Stimulated activated CD4-positive, alpha-beta T cell treated with anti-CD3 and anti-CD28 coated beads, TNF-alpha, amount 100 ng/mL, for 24 hours (primary cell): Measurements from ENCODE around the gene TNFRSF9.
A peak's percentile ranks its signal among the peaks of the same experiment; 100 is the strongest.
"Not testable (repeated sequence)": the region's sequence is repeated elsewhere in the genome, so short reads cannot be mapped to it uniquely, and the experiment has no call there.

Experiments used
- DNase-seq, 3 experiments: peaks; one replicate each; pipeline ENCODE4 v3.0.0-alpha.2; 2020; ENCODE audit warnings: low read depth in 3 of 3

TNFRSF9 gene

GRCh38 chr1:7921796-7922195 is 18.8 kb downstream of the TNFRSF9 start:
- no peak for DNase-seq

- DNase-seq: no peak
These were observed 20.8 kb downstream of the TNFRSF9 start for GRCh38 chr1:7919880-7920279.

DNA sequence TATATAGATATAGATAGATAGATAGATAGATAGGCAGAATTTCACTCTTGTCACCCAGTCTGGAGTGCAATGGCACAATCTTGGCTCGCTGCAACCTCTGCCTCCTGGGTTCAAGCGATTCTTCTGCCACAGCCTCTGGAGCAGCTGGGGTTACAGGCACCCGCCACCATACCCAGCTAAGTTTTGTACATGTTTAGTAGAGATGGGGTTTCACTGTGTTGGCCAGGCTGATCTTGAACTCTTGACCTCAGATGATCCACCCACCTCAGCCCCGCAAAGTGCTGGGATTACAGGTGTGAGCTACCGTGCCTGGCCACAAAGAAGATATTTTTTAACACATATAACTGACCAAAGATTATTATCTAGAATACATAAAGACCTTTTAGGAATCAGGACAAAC is 22.7 kb downstream of the TNFRSF9 start:
- DNase-seq: not testable (repeated sequence)

- DNase-seq: no peak
These were observed 24.2 kb downstream of the TNFRSF9 start for GRCh38 chr1:7916501-7916830.

GRCh38 chr1:7915826-7916500 is 24.7 kb downstream of the TNFRSF9 start:
- DNase-seq: peak in 1 of 3 experiments; percentile 37

GRCh38 chr1:7912743-7913557 is 27.7 kb downstream of the TNFRSF9 start:
- DNase-seq: no peak

DNA sequence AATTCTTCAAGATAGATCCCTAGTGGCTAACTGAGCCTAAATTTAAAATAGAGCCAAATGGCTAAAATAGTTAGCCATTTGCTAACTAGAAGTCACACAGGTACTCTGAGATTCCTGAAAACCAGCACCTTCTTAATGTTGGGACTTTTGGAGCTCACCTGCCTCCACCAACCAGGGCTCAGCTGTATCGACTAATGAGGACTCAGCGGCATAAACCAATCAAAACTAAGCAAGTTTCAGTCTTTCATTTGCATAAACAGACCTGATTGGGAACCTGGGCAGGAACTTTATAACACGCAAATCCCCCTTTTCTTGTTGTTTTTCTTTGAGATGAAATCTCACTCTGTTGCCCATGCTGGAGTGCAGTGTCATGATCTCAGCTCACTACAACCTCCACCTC is 28.5 kb downstream of the TNFRSF9 start:
- no peak for DNase-seq

GRCh38 chr1:7905262-7905661 is 35.4 kb downstream of the TNFRSF9 start:
- no peak for DNase-seq

DNA sequence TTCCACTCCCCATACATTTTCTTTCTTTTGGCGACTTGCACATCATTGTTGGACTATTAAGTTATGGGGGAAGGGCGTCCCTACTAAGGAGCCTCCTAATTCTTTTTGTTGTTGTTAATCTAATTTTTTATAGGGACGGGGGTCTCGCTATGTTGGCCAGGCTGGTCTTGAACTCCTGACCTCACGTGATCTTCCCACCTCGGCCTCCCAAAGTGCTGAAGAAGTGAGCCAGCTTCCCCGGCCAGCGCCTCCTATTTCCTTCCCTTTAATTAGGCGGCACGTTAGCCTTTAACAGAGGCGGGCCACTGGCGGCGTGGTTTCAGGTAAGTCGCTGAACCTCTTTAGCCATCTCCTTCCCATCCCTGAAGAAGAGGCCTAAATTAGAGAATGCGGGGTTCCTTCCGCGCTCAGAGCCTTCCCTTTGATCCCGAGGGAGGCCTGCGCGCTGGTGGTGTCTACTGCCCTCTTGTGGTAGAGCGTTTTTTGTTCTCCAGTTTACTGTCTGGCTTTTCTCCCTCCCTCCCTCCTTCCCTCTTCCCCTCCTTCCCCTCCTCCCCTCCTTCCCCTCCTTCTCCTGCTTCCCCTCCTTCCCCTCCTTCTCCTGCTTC is 38.1 kb downstream of the TNFRSF9 start:
- DNase-seq: peak; percentile 40 to 54 (median 51)

GRCh38 chr1:7899741-7900140 is 40.9 kb downstream of the TNFRSF9 start:
- DNase-seq: no peak

- no peak for DNase-seq
These were observed 41.7 kb downstream of the TNFRSF9 start for GRCh38 chr1:7898962-7899361.

DNA sequence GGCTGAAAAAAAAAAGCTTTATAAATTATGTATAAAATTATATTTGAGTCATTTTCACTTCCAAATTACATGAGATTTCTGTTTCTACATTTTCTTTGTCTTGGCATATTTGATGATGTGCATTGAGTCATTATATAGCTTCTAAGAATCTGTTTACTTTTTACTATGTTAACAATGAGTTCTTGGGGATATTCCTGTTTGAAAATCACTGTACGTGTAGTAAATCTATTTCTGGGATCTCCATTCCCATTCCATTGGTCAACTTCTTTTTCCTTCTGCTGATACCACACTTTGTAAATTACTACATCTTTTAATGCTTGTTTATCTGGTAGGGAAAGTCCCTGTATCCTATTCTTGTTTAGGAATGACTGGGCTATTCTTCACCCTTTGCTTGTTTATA is 43.6 kb downstream of the TNFRSF9 start:
- no peak for DNase-seq

GRCh38 chr1:7893529-7894180 is 47.0 kb downstream of the TNFRSF9 start:
- DNase-seq: no peak

GRCh38 chr1:7891804-7892203 is 48.8 kb downstream of the TNFRSF9 start:
- no peak for DNase-seq

DNA sequence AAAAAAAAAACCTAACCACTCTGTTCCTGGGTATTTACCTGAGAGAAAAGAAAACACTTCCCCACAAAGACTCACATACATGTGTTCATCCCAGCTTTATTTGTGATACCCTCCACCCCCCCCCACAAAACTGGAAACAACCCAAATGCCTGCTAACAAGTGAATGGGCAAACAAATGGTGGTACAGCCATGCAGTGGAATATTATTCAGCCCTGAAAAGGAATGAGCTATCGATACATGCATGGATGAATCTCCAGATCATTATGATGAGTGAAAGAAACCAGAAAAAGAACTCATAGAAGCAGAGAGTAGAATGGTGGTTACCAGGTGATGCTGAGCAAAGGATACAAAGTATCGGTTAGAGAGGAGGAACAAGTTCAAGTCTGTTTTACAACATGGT is 49.8 kb downstream of the TNFRSF9 start:
- DNase-seq: no peak

- DNase-seq: no peak
These were observed 52.2 kb downstream of the TNFRSF9 start for GRCh38 chr1:7888248-7889081.

GRCh38 chr1:7886405-7886745 is 54.3 kb downstream of the TNFRSF9 start:
- no peak for DNase-seq

DNA sequence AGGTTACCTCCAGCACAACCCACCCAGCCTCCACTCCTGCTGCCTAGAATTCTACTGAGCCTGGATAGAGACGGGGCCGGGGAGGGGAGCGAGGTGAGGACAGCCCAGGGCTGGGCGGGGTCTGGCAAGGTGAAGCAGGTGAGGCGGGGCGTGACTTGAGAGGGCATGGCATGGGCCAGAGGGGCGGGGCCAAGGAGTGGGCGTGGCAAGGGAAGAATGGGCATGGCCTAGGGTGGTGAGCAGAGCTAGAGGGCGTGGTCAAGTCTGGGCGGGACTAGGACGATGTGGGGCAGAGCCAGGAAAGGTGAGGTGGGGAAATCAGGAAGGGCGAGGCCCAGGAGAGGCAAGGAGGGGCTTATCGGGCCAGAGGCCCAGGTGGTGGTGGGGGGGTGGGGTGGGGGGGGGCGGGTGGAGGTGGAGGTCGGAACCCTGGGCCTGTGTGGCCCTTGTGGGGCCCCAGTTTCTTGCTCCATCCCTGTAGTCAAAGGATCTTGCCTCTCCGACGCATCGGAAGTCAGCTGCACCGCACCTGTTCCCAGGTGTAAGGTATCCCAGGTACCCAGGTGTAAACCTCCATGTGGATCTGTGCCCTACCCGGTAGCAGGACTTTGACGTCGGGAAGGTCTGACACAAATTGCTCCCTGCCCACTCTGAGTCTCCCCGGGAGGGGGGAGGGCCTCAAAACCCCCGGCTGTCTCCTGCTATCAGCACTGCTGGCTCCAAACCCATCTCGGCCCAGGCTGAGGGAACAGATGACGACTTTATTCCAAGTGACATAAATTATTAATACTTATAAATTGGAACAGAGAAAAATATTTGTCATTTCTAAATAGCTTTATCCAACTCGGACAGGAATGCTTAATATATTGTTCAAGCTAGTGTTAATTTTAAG is 54.9 kb downstream of the TNFRSF9 start:
- DNase-seq: peak in 1 of 3 experiments; percentile 32

DNA sequence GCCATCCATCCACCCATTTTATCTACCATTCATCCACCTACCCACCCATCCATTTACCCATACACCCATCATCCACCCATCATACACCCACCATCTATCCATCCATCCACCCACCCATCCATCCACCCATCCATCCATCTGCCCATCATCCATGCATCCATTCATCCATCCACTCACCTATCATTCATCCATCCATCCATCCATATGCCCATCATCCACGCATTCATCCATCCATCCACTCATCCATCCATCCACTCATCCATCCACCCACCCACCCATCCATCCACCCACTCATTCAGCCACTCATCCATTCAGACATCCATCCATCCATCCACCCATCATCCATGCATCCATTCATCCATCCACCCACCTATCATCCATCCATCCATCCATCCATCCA is 55.9 kb downstream of the TNFRSF9 start:
- DNase-seq: no peak

GRCh38 chr1:7879228-7879627 is 61.4 kb downstream of the TNFRSF9 start:
- DNase-seq: no peak

GRCh38 chr1:7878027-7878426 is 62.6 kb downstream of the TNFRSF9 start:
- DNase-seq: no peak
